ENCODE data around the gene DLEU7.

Gene DLEU7

DNA sequence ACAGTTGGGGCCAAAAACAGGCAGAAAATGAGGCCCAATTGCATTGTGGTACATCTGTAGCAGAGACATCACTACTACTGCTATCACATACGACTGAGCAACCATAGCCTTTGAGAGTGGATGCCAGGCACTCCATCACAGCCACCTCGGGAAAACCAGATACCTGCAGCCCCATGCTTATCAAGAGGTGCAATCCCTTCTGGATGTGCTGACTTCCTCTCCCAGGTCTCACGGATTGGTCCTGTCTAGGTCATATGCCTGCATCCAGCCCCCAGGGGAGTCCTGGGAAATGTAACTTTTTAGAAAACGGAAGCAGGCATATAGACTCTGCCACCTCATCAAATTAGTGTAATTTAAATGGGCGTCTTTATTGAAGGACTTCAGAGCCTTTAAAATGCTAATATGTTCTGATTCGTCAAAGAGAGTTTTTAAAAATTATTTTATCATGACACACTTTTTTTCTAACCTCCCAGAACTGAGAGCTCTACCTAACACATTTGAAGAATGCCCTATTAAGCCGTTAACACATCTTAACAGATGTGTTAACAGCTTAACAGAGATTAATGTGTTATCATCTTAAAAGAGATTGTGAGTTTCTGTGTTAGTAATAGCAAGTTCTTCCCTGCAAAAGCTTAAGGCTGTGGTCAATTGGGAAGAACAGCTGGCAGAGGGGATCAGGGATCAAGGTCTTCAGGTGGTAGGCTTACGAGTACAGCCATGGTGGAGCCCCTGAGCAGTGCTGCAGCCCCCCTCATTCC is 63.9 kb downstream of the DLEU7 start:
- no peak for TF ChIP-seq CTCF (IDR thresholded peaks at IDR 0.05; ENCODE audit: insufficient read depth, low read depth, low read length, missing control alignments)
- no peak for DNase-seq (ENCODE audit: low read depth)
- H3K4me3 ChIP-seq (ENCODE audit: low read depth, low read length), result no peak overlapping the region

Measured in GM12865 (cell line).